ENCODE results near the gene PDPK1.

GRCh38 chr16:2527071-2527783 lies 10.6 kb upstream of the PDPK1 start:
- TF ChIP-seq, protein P1, sequence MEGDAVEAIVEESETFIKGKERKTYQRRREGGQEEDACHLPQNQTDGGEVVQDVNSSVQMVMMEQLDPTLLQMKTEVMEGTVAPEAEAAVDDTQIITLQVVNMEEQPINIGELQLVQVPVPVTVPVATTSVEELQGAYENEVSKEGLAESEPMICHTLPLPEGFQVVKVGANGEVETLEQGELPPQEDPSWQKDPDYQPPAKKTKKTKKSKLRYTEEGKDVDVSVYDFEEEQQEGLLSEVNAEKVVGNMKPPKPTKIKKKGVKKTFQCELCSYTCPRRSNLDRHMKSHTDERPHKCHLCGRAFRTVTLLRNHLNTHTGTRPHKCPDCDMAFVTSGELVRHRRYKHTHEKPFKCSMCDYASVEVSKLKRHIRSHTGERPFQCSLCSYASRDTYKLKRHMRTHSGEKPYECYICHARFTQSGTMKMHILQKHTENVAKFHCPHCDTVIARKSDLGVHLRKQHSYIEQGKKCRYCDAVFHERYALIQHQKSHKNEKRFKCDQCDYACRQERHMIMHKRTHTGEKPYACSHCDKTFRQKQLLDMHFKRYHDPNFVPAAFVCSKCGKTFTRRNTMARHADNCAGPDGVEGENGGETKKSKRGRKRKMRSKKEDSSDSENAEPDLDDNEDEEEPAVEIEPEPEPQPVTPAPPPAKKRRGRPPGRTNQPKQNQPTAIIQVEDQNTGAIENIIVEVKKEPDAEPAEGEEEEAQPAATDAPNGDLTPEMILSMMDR (IDR thresholded peaks at IDR 0.05), result no peak
- no peak for TF ChIP-seq EZH2phosphoT487 (IDR thresholded peaks at IDR 0.05)
